ENCODE measurements around the gene CBS.
"Not testable (repeated sequence)": the region's sequence is repeated elsewhere in the genome, so short reads cannot be mapped to it uniquely, and the experiment has no call there.

DNA sequence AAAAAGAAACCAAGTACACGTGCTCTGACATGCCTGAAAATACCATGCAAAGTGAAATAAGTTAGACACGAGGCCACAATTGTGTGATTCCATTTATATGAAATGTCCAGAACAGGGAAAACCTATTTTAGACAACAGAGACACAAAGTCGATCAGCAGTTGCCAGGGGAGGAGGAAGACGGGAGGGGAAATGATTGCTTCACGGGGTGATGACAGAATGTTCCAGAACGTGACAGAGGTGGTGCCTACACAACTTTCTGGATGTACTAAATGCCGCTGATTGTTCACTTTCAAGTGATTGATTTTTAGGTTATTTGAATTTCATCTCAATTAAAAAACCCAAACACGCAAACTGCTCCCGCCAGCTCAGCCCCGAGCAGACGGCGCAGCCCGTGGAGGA, 22.5 kb downstream of the CBS start:
- TF ChIP-seq, protein P1, sequence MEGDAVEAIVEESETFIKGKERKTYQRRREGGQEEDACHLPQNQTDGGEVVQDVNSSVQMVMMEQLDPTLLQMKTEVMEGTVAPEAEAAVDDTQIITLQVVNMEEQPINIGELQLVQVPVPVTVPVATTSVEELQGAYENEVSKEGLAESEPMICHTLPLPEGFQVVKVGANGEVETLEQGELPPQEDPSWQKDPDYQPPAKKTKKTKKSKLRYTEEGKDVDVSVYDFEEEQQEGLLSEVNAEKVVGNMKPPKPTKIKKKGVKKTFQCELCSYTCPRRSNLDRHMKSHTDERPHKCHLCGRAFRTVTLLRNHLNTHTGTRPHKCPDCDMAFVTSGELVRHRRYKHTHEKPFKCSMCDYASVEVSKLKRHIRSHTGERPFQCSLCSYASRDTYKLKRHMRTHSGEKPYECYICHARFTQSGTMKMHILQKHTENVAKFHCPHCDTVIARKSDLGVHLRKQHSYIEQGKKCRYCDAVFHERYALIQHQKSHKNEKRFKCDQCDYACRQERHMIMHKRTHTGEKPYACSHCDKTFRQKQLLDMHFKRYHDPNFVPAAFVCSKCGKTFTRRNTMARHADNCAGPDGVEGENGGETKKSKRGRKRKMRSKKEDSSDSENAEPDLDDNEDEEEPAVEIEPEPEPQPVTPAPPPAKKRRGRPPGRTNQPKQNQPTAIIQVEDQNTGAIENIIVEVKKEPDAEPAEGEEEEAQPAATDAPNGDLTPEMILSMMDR (conservative IDR thresholded peaks at IDR 0.05), result not testable (repeated sequence)
- not testable (repeated sequence) for TF ChIP-seq ZFX (IDR thresholded peaks at IDR 0.05)

Measured in C4-2B (cell line).